IPS-20b (cell line): Measurements from ENCODE around the gene SLC34A1.
"Not testable (repeated sequence)": the region's sequence is repeated elsewhere in the genome, so short reads cannot be mapped to it uniquely, and the experiment has no call there.

Experiments
- H3K27ac ChIP-seq: one replicate; pipeline ENCODE4 v1.5.1; 2013; ENCODE audit warnings: low read length
- H3K27me3 ChIP-seq: 2 replicates; pipeline ENCODE4 v1.6.1; 2013; ENCODE audit warnings: mild to moderate bottlenecking, low read length, inconsistent platforms; ENCODE audit not compliant: insufficient read depth
- H3K36me3 ChIP-seq: 2 replicates; pipeline ENCODE4 v1.6.1; 2013; ENCODE audit warnings: low read depth, mild to moderate bottlenecking, inconsistent platforms, low read length, moderate library complexity; ENCODE audit not compliant: insufficient read depth
- H3K4me1 ChIP-seq: 2 replicates; pipeline ENCODE4 v1.6.1; 2013; ENCODE audit warnings: mild to moderate bottlenecking, control low read depth, inconsistent platforms, low read length, moderate library complexity; ENCODE audit not compliant: insufficient read depth
- H3K4me3 ChIP-seq: 2 replicates; pipeline ENCODE4 v1.5.1; 2013; ENCODE audit warnings: mild to moderate bottlenecking, low read length, inconsistent platforms
- H3K9ac ChIP-seq: 2 replicates; pipeline ENCODE4 v1.6.1; 2013; ENCODE audit warnings: low read depth, mild to moderate bottlenecking, inconsistent platforms, low read length, moderate library complexity
- H3K9me3 ChIP-seq: 2 replicates; pipeline ENCODE4 v1.6.1; 2013; ENCODE audit warnings: mild to moderate bottlenecking, low read depth, low read length, inconsistent platforms; ENCODE audit not compliant: insufficient read depth

Gene SLC34A1

GRCh38 chr5:177384134-177384533 lies at the start of gene SLC34A1:
Gene SLC34A1 (plus strand): TSS chr5:177384434. CDS start chr5:177385742, 1,308 bp downstream.
- Histone ChIP-seq H3K4me1 (no peaks in the 10 kb centered on the region; the same call in 1 of the 2 replicates), H3K9ac (no peak within 1 kb of the TSS), H3K27ac (no peak within 1 kb of the TSS), H3K4me3 (no peak within 1 kb of the TSS), H3K36me3 (no peaks in the 10 kb centered on the region), H3K9me3 (no peaks in the 10 kb centered on the region), H3K27me3 (peaks cover 13% of the 10 kb centered on the region)

DNA sequence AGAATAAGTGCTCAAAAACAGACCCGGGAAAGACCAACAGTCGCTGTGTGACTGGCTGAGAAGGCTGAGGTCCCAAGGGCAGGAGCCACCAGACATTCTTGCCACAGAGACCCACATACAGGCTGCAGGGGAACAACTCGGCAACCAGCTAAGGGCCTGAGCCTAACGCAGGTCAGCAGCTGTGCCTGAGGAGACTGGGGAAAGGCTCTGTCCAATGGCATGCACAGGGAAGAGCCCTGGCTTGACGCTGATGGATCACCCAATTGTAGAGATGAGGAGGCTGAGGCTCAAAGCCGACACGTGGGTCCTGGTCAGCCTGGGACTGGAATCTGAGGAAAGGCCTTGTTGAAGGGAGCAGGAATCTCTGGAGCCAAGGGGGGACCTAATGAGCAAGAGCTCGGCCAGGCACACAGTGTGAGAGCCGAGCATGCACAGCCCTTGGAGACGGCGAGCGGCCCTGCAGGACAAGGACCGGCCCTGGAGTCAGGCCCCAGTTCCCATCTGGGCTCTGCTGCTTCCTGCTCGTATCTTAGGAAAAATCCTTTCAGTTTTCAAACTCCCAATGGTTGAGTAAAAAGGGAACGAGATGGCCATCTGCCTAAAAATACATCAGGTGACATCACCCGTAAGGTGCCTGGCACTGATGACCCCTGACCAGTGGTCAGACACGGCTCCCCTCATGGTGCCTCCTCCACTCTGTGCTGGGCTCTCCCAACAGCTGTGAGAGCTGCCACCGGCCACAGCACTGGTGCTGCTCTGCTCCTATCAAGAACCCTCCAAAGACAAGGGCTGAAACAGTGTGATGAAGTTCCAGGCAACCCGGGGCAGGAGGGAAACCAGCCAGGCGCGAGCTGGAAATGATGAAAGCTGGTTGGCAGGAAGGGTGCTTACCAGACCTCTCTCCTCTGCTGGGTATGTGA lies 49.2 kb upstream of the SLC34A1 start:
- Histone ChIP-seq H3K9me3 (no peaks in the 10 kb centered on the region), H3K27ac (no peak overlapping the region), H3K4me3 (no peak overlapping the region), H3K9ac (no peak overlapping the region), H3K4me1 (no peaks in the 10 kb centered on the region; the same call in 1 of the 2 replicates), H3K36me3 (peaks cover 76% of the 10 kb centered on the region), H3K27me3 (no peaks in the 10 kb centered on the region)

- Histone ChIP-seq H3K4me1 (no peaks in the 10 kb centered on the region; the same call in 1 of the 2 replicates), H3K27ac (no peak overlapping the region), H3K36me3 (peaks cover 70% of the 10 kb centered on the region), H3K9ac (no peak overlapping the region), H3K9me3 (no peaks in the 10 kb centered on the region), H3K4me3 (no peak overlapping the region), H3K27me3 (no peaks in the 10 kb centered on the region)
These were observed 48.6 kb upstream of the SLC34A1 start for GRCh38 chr5:177335701-177336065.

DNA sequence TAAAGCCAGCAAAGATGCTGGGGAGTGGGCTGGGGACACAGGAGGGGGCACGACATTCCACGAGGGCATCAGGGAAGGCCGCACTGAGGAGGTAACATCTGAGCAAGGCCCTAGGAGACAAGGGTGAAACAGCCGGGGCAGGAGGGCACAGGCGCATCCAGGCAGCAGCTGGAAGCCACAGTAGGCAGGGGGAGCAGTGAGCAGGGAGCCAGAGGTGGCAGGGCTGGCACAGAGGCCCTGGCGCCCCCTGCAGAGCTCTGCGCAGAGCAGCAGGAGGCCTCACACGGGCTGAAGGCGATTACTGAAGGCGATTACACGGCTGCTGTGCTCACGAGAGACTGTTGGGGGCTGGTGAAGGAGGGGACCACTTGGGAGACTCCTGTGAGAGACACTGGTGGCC lies 48.1 kb upstream of the SLC34A1 start:
- Histone ChIP-seq H3K27ac (no peak overlapping the region), H3K9ac (no peak overlapping the region), H3K4me1 (no peaks in the 10 kb centered on the region; the same call in 1 of the 2 replicates), H3K4me3 (no peak overlapping the region), H3K27me3 (no peaks in the 10 kb centered on the region), H3K36me3 (peaks cover 65% of the 10 kb centered on the region), H3K9me3 (no peaks in the 10 kb centered on the region)

DNA sequence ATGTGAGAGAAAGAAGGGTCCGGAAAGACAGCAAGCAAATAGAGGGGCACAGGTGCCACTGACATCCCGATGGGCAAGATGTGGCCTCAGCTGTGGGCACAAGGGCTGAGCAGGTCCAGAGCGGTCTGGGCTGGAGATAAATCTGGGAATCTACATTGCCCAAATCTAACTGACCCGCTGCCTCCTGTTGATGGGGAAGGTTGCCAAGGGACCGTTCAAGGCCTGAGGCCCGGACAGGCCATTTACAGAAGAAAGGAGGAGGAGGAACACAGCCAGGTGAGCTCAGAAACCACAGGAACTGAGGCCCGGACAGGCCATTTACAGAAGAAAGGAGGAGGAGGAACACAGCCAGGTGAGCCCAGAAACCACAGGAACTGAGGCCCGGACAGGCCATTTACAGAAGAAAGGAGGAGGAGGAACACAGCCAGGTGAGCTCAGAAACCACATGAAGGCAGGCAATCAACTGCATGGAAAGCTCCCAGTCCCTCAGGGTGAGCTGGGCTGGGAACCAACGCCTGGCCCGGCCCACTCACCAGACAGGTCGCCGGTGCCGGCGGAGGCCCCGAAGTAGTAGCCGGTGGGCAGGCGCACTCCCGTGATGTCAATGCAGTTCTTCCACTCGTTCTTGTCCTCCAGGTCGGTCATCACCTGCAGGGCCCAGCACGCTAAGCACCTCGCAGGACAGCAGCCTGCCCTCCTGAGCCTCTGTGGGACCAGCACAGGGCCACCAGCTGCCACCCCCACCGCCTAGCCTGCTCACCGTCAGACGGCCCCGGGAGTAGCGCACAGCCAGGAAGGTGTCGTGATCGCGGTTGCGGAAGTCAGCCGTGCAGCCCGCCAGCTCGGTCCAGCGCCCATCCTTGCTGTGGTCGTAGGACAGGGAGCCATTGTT lies 47.4 kb upstream of the SLC34A1 start:
- Histone ChIP-seq H3K36me3 (peaks cover 65% of the 10 kb centered on the region), H3K27ac (no peak overlapping the region)

DNA sequence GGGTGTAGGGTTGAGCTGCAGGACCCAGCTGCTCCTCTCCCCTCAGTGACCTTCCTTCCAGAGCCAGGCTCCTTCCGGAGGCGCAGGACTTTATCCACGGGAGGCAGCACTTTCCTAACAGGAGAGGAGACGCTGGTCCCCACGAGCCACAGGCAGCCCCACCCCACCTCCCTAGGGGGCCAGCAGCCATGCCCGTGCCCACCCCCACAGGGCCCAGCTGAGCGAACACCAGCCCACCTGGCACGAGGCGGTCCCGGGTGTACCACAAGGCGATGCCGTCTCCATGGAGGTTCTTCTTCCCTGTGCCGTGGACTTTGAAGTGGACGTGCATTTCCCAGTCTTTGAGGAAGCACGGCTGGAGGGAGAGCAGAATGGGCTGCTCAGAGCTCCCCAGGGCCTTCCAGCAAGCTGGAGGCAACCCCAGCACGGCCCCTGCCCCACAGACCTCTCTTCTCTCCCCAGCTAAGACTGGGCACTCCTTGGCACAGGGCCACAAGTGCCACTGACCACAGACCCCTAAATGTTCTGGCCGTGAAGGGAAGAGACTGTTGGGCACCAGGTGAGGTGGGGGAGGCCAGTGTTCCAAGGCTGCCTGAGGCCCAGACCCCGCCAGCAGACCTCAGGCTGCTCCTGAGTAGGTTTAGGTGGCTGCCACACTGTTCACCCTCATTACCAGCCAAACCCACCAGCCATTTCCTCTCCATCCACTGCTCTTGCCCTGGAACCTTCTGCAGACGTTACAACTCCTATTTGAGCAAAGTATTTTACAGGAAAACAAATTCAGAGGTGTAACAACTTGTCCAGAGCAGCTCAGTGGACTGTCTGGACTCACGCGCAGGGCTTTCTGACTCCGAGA lies 45.8 kb upstream of the SLC34A1 start:
- no peak overlapping the region for H3K4me3 ChIP-seq
- H3K9me3 ChIP-seq: no peaks in the 10 kb centered on the region
- no peak overlapping the region for H3K9ac ChIP-seq
- H3K36me3 ChIP-seq: peaks cover 60% of the 10 kb centered on the region
- H3K27ac ChIP-seq: no peak overlapping the region
- no peaks in the 10 kb centered on the region for H3K27me3 ChIP-seq
- H3K4me1 ChIP-seq: no peaks in the 10 kb centered on the region; the same call in 1 of the 2 replicates

More for the DNA sequence above, 47.4 kb upstream of the SLC34A1 start:
- Histone ChIP-seq H3K9me3 (no peaks in the 10 kb centered on the region), H3K4me1 (no peaks in the 10 kb centered on the region; the same call in 1 of the 2 replicates), H3K4me3 (no peak overlapping the region), H3K9ac (no peak overlapping the region), H3K27me3 (no peaks in the 10 kb centered on the region)

DNA sequence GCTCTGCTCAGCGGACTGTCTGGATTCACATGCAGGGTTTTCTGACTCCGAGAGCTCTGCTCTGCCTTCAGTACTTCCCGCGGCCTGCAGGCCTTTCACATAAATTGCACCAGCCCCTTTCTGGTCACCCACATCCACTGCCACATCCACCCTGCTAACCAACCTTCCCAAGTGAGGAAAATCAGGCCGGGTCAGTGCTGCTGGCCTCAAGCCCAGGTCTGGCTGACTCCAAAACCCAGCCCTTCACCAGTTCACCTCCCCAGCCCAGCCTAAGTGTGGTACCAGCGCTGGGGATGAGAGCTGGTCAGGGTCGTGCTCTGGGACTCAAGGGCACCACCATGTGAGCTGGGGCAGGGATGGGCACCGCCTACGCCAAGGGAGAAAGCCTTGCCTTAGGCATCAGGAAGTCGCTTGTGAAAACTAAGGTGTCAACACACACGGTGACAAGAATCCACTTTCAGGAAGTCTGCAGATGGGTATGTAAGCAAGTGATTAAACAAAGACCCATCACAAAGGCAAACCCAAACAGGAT lies 45.1 kb upstream of the SLC34A1 start:
- H3K4me3 ChIP-seq: no peak overlapping the region
- H3K27ac ChIP-seq: no peak overlapping the region
- no peak overlapping the region for H3K9ac ChIP-seq
- H3K36me3 ChIP-seq: peaks cover 56% of the 10 kb centered on the region
- H3K27me3 ChIP-seq: no peaks in the 10 kb centered on the region
- no peaks in the 10 kb centered on the region for H3K9me3 ChIP-seq
- H3K4me1 ChIP-seq: no peaks in the 10 kb centered on the region; the same call in 1 of the 2 replicates

- not testable (repeated sequence) for H3K27ac ChIP-seq, H3K9me3 ChIP-seq, H3K4me3 ChIP-seq, H3K27me3 ChIP-seq, H3K9ac ChIP-seq, H3K4me1 ChIP-seq
- H3K36me3 ChIP-seq: peaks cover 36% of the 10 kb centered on the region
These were observed 41.2 kb upstream of the SLC34A1 start for GRCh38 chr5:177343000-177343399.

DNA sequence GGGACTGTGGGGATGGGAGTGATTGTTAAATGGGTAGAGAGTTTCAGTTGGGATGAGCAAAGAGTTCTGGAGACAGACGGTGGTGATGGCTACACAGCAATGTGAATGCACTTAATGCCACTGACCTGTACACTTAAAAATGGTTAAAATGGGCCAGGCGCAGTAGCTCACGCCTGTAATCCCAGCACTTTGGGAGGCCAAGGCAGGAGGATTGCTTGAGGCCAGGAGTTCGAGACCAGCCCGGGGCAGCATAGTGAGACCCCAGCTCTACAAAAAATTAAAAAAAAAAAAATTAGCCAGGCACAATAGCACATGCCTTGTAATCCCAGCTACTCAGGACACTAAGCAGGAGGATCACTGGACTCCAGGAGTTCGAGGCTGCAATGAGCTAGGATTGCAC lies 40.5 kb upstream of the SLC34A1 start:
- H3K9me3 ChIP-seq: no peaks in the 10 kb centered on the region
- no peak overlapping the region for H3K9ac ChIP-seq
- H3K27ac ChIP-seq: no peak overlapping the region
- H3K27me3 ChIP-seq: no peaks in the 10 kb centered on the region
- H3K36me3 ChIP-seq: peaks cover 35% of the 10 kb centered on the region
- no peaks in the 10 kb centered on the region; the same call in 1 of the 2 replicates for H3K4me1 ChIP-seq
- H3K4me3 ChIP-seq: no peak overlapping the region

GRCh38 chr5:177344891-177345290 lies 39.3 kb upstream of the SLC34A1 start:
- Histone ChIP-seq H3K9ac (no peak overlapping the region), H3K4me1 (no peaks in the 10 kb centered on the region; the same call in 1 of the 2 replicates), H3K36me3 (peaks cover 35% of the 10 kb centered on the region), H3K27ac (no peak overlapping the region), H3K4me3 (no peak overlapping the region), H3K9me3 (no peaks in the 10 kb centered on the region), H3K27me3 (no peaks in the 10 kb centered on the region)

DNA sequence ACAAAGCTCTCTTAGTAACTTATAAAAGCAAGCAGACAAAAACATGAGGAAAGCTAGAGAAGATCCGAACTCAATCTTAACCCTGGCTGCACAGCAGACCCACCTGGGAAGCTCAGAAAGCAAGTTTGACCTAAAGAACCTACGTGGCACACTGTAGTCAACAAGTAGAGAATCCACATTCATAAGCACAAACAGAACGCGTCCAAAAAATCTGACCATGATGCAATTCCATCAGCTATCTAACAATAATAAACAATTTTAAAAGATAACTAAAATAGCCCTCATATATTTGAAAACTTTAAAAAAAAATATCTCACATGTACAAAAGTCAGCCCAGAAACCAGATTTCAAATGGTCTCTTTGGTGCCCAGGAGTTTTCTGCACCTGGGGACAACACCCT lies 37.4 kb upstream of the SLC34A1 start:
- Histone ChIP-seq H3K36me3 (peaks cover 28% of the 10 kb centered on the region; the same call in 1 of the 2 replicates), H3K27ac (no peak overlapping the region), H3K4me1 (peaks cover 7% of the 10 kb centered on the region), H3K9me3 (no peaks in the 10 kb centered on the region), H3K9ac (no peak overlapping the region), H3K4me3 (no peak overlapping the region), H3K27me3 (no peaks in the 10 kb centered on the region)
